GM21515 (cell line): ENCODE measurements around the gene PRKCZ.

Experiments used
- ATAC-seq: cut with Tn5 transposase; IDR thresholded peaks from one replicate; pipeline ENCODE4 v1.9.1; 2021; ENCODE audit not compliant: unreplicated experiment

Gene PRKCZ

DNA sequence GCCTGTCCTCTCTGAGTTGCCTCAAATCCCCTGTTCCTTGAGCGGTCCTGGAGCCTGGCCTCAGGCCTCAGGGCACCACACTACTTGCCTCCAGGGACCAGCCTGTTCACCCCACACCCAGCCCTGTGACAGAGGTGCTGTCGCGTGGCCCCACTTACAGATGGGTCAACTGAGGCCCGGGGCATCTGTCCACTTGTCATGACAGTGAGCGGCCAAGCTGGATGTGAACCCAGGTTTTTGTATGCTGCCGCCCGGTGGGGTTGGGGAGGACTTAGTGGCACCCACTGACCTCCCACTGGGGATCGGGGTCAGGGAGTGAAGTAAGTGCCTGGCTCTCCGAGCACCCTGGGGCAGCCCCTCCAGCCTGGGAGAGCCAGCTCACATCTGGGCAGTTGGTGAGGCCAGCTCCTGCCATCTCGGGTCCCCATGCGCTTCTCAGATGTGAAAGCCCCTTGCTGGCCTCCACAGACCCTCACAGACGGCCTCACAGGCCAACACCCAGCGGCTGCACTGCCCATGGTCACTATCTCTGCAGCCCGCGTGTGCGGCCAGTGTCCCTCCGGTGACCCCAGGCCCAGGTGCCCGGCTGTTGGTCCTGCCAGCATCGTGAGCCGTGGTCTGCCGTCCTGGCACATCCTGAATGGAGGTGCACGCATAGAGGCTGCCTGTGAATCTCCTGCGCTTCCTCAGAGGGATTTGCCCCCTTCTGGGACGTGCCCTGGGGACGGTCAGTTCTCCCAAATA, 153.6 kb downstream of the PRKCZ start:
- no peak for ATAC-seq

DNA sequence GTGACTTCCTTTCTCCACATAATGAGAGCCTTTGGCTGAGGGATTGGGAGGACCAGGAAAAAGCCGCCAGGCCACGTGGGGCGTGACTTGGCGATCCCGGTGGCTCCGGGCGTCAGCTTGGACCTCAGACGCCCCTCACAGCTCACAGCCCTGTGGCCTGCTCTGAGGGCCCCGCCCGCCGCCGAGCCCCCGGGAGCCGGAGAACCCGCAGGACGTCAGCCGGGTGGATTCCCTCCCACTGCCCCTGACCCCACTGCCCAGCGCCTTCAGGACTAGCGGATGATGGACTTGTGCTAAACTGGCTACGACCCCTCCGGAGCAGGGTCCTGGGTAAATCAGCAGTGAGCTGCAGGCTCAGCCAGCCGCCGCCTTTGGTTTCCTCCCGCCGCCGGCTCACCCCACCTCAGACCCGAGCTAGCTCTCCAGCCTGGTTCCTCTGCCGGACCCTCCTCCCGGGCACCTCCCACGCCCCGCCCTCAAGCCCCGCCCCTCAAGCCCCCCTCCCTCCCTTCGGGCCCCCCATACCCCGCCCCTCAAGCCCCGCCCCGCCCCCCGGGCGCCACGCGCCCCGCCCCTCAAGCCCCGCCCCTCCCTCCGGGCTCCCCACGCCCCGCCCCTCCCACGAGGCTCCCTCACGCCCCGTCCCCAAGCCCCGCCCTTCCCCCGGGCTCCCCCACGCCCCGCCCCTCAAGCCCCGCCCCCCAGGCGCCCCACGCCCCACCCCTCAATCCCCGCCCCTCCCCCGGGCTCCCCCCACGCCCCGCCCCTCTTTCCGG, 154.4 kb downstream of the PRKCZ start:
- no peak for ATAC-seq

DNA sequence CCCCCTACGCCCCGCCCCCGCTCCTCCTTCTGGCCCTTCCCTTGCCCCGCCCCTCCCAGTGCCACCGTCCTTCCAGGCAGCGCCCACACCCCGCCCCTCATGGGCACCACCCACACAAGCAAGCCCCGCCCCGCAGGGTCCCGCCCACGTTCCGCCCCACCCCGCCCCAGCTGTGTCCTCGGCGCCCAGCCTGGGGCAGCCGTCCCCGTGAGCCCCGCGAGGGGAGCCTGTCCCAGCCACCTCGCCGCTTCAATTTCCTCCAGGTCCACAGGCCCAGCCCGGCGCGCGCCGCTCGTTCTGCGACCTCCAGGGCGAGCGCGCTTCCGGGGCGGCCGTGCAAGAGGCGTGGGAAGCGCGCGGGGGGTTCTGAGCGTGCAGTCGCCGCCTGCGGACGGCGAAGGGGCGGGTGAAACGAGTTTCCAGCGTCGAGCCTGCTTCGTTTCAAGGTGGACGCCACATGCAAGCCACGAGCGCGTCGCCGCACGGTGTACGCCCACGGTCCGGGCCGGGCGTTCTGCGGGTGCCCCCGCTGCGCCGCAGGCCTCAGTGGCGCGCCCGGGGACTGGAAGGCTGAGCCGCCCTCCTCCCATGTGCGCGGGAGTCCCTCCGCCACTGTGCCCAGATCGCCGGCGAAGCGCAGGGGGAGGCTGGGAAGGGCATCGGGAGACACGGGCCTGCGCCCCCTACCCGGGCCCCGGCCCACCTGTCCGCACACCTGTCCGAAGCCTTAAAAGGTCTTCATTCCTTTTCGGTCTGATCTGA, 155.2 kb downstream of the PRKCZ start:
- peak; percentile 55 for ATAC-seq

DNA sequence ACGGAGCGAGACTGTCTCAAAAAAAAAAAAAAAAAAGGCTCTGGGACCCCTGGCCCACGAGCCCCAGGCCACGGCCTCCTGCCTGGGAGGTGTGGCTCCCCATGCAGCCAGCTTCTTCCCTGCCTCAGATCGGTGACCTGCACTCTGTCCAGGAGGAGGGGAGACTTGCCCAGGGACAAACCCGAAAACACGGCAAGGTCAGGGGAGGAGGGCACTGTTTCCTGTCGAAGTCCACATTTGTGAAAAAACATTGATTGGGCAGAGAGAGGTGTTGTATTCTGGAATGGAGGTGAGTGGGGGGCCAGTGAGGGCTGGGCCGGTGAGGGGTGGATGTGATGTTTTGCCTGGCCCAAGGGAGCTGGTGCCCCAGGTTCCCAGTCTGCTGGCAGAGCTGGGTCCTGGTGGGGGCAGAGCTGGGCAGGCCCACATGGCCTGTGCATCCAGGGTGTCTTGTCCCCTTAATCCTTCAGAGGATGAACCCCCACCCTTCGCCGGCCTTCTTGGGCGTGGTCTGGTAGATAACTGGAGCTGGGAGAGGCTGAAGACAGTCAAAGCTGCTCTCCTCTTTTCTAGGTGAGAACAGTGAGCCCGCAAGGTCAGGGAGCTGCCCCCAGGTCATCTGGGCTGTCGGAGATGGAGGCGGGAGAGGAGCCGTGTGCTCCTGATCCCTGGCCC, 156.7 kb downstream of the PRKCZ start:
- ATAC-seq = no peak

DNA sequence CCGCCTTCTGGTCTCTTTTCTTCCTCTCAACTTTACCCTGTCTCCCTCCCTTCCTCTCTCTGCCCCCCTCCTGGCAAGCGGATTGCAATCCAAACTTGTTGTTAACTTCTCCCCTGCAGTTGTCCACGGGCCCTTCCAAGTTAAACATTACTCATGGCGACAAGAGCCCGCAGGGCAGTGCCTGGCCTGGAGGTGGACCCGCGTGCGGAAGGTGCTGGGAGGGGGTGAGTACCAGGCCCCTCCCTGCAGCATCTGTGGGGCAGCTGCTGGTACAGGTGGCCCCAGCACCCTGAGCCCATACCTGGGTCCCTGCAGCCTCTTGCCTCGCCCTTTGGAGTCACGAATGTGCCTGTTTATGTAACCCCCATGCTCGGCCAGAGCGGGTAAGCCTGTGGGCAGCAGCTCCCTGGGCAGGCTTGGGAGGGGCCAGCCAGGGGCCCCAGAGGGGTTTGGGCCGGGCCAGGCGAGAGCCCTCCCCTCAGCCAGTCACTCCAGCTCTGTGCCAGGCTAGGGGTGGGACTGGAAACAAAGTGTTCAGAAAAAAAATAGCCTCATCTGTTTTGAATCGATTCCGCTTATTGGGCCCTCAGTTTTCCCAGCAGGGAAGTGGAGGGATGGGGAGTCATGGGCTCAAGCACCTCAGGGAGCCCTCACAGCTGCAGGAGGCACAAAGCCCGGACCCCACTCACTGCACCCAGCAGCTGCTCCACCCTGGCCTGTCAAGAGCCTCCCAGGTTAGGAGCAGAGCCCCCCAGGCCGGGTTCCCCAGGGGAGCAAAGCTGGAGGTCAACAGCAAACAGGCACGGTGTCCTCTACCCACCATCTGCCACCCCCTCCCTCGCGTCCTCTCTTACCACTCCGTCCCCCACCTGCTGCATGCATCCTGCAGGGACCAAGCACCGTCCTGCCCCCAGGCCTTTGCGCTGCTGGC, 158.4 kb downstream of the PRKCZ start:
- ATAC-seq = no peak

DNA sequence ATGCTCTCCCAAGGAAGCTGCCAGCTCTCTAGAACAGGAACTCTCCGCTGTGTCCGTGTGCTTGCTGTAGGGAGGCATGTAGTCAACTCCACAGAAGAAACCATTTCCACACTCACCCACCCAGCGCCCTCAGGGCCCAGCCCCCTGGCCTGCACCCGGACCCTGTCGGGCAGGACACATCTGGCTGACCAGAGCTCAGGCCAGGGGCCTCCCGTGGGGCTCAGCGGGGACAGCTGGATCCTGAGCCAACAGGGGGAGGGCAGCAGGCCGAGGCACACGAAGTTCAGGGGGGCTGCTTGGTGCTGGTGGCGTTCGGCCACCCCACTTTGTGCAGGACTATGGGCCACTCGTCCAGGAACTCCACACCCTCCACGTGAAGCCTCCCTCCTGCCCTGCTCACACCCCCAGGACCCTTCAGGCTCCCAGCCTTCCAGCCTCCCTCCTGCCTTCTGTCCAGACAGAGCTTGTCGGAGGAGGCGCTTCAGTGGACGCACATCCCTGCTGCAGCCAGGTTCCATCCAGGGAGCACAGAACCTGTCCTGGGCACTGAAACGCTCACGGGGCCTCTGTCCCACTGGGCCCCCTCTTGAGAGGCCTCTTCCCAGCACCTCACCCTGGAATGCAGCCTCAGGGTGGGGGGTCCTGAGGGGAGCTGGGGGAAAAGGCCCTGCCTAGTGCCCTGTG, 159.3 kb downstream of the PRKCZ start:
- ATAC-seq = no peak

DNA sequence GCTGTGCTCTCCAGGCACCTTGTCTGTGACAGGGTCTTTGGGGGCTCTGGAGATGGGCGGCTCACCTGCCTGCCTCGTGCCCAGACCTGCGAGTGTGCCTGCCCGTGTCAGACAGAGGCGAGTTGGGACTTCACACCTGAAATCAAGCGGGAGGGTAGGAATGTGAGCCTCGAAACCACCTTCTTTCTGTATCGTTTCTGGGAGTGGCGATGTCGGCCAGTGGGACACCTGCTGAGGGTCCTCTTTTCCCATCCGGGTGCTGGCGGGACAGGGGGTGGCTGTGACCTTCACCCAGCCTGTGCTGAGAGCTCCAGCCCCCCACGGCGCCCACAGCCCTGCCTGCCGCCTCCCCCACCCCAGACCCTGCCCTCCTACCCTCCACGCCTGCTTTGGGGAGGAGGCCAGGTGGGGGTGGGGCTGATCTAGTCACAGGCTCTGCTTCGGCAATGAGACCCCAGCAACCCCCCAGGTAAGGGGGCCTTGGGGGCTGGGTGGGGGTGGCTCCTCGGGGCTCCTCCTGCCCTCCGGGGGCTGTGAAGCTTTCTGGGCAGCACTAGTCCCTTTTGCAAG, 160.0 kb downstream of the PRKCZ start:
- ATAC-seq = no peak

DNA sequence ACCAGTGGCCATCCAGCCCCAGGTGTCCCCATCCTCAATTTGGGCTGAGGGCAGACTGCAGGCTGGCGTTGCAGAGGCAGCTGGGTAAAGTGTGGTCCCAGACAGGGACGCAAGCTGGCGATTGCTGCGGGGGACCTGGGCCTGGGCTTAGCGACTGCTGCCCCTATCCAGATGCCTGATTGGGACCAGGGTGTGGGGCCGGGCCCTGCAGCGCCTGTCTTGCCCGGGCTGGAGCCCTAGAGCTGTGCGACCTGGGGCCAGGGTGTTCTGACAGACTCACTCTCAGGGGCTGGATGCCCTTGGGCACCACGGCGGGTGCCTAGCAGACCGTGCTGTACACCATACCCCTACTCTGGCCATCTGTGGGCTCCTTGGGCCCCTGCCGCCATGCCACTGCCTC, 160.6 kb downstream of the PRKCZ start:
- ATAC-seq = no peak

DNA sequence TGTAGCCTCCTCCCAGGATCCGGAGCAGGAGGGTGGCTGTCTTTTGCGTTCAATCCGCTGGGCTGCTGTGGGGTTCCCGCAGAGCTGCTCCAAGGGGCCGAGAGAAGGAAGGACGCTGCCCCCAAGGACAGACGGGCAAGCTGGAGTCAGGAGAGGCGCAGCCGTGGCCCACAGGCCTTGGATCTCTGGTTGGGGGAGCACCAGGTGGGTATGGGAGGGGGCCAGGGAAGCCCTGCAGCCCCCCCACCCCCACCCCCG, 162.0 kb downstream of the PRKCZ start:
- ATAC-seq = no peak

DNA sequence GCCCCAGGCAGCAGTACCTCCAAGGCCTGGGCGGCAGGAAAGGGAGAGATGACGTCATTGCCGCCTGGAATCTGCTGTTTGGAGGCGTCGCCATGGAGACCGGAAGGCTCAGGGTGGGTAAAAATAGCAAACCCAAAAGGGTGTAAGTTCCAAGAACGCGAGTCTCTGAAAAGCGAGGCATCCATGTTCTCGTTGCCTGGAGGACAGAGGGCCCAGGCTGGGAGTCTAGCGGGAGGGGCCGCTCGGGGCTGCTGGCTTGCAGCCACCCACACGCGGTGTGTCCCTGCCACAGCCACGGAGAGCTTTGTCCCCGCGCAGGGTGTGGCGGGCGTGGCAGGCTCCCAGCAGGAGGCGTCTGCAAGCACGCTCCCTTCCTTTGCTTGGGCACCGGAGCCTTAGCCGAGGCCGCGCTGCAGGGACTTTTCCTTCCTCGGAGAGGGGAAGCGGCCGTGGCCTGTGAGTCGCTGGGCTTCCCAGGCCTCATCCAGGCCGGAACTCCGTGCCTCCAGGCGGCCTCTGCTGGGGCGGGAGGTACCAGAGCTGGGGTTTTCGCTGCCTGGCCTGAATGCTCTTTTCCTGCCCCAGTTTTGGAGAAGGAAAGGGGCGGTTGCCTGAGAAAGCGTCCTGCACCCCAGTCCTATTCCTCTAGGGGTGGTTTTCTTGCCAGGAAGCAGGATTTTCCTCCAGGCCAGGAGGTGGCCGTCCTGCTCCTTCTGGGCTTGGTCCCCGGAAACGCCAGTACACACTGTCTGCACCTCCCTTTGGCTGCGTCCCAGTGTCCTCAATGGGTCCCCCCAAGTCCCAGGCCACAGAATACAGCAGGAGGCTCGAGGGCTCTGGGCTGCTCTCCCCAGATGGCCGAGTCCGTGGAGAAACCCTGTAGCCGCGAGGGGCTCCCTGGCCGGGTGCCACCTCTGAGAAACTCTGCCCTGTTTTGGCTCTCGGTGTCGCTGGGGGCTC, 162.6 kb downstream of the PRKCZ start:
- no peak for ATAC-seq

DNA sequence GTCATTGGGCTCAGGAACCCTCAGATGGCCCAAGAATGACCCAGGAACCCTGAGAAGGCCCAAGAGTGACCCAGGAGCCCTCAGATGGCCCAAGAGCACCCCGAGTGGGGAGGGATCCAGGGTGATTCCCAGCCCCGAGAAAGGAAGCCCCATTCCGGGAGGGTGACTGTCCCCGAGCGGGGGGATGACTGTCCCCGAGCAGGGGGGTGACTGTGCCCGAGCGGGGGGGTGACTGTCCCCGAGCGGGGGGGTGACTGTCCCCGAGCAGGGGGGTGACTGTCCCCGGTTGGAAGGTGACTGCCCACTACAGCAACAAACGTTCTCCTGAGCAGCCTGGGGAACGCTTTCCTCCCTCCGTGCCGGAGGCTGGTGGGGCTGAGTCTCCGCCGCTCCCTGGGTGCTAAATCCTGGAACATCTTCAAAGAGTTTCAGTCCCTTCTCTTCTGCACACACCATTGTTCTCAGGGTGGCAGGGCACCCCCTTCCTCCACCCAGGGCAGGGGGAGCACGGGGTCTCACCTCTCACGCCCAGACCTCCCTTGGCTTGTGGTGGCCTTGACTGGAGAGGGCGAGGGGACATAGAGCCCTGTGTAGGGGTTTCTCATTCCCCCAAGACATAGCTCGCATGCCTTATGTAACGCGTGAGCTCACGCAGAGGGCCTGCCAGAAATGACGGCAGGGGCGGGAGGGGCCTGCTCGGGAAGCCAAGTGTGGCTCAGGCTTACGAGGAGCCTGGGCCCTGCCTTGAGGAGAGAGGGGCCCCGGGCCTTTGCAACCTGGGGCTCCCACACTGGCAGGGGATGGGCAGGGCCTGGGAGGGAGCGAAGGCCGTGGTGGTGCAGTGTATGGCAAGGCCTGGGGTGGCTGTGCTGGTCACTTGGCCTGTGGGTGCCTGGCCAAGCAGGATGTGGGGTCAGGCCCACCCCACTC, 163.6 kb downstream of the PRKCZ start:
- no peak for ATAC-seq

DNA sequence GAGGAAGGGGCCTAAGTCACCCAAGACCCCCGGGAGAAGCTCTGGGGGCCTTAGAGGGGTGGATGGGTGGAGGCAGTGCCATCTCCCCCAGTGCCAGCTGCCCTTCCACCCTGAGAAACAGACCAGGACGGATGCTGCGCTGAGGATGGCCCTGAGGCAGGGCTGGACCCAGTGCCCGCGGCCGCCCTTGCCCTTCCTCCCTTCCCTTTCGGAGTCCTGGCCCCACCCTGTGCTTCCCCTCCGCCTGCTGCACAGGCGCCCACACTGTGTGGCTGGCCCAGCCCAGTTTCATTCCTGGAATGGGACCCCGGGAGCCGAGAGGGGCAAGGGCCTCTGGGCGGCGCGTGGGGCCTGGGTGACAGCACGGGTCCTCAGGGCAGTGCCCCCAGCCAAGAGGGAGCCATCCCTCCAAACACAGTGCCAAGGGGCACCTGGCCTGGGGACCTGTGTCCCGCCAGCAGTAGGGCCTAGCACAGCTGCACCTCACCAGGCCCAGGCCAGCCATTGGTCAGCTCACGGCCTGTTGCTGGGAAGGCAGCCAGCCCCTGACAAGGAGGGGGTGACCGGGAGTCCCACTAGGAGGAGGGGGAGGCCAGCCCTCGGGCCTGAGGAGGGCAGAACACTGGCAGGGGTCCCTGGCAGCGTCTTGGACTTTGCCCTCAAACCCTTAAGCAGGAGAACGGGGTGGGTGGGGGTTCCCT, 164.5 kb downstream of the PRKCZ start:
- no peak for ATAC-seq

DNA sequence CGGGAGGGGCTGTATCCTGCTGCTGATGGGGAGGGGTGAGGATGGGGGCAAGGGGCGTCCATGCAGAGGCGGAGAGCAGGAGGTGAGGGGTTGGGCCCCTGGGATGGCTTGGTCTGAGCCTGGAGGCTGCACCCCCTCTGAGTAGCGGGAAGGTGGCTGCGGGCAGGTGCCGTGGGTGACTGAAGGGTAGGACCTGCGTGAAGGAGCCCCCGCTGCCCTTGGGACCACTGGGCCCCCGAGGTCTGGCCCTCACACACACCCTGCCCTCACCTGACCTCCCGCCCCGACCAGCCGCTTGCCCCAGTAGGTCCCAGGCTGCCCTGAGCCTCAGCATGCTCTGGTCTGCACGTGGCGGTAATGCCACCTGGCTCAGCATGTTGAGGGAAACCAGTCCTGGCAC, 165.1 kb downstream of the PRKCZ start:
- ATAC-seq = no peak

DNA sequence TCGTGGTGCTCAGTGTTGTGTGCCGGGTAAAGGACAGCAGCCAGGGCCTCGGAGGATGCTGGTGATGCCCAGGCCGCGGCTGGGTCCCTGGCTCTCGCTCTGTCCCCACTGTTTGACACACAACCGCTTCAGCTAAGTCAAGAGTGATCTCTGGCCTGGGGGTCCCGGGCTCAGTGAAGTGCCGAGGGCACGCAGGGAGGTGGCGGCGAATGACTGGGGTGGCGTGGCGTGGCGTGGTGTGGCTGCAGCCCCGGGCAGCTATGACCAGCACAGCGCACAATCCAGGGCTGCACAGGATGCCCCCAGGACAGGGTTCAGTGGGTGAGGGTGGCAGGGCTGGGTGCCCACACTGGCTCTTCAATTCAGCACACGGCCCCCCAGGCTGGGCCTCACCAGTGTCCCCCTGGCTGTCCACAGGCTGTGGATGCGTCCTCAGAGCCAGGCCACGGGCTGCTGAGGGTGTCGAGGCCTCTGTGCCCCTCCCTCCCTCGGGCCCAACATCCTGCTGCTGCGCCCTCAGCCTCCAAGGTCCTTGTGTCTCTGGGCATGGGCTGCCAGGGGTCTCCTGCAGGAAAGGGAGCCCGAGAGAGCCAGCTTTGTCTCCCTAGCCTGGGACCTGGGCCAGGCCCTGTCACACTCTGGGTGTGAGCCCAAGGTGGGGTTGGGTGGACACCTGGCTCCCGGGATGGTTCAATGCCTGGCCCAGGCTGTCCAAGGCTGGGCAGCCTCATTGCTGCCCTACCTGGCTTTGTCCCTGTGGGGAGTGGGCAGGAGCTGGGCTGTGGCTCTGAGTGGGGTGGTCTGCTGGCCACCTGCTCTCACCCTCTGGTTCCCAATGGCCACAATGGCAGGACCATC, 165.9 kb downstream of the PRKCZ start:
- no peak for ATAC-seq

DNA sequence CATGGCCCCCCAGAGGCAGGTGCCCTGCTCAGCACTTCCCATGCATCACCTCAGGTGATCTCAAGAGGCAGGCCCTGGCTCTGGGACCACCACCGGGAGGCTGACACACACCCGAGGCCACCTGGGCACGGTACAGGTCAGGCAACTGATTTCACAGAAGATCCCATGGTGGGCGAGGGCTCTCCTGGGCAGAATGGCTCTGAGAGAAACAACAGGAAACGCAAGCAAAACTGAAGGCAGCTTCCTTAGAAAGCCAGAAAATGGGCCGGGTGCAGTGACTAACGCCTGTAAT, 166.5 kb downstream of the PRKCZ start:
- no peak for ATAC-seq

DNA sequence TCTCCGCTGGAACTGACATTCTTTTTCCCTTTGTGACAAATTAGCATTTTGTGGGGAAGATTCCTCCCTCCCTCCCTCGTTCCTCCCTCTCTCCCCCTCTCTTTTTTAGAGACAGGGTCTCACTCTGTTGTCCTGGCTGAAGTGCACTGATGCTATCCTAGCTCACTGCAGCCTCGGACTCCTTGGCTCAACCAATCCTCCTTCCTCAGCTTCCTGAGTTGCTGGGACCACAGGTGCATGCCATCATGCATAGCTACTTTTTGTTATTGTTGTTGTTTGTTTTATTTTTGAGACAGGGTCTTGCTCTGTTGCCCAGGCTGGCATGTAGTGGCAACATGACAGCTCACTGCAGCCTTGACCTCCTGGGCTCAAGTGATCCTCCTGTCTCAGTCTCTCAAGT, 171.1 kb downstream of the PRKCZ start:
- ATAC-seq = no peak
